HCT116 (cell line): Measurements from ENCODE around the gene SDC3.

ENCODE experiments used
- CTCF ChIP-seq, 3 experiments: fragments of 200-600 bp in 1 of 3; sonication (generic) in 1 of 3; IDR thresholded peaks in 2 of 3; conservative IDR thresholded peaks in 1 of 3; 2 replicates each; pipeline ENCODE4 v1.5.1; 2012 to 2017; ENCODE audit warnings: low read depth in 2 of 3, low read length in 2 of 3, antibody characterized with exemption in 1 of 3, borderline replicate concordance in 1 of 3, control low read depth in 1 of 3, mild to moderate bottlenecking in 1 of 3, mixed read lengths in 1 of 3, mixed run types in 1 of 3, moderate library complexity in 1 of 3; ENCODE audit not compliant: insufficient read depth in 1 of 3
- EZH2 ChIP-seq: fragments of 200-600 bp; sonication (generic); IDR thresholded peaks from 2 replicates; pipeline ENCODE4 v1.6.1; 2017; ENCODE audit warnings: antibody characterized with exemption, mixed run types
- JUND ChIP-seq: IDR thresholded peaks from 2 replicates; pipeline ENCODE4 v1.6.1; 2012
- POLR2A ChIP-seq: IDR thresholded peaks from 2 replicates; pipeline ENCODE4 v1.7.0; 2011; ENCODE audit warnings: borderline replicate concordance; ENCODE audit not compliant: insufficient read depth, insufficient read length; ENCODE audit errors: extremely low read depth
- POLR2AphosphoS5 ChIP-seq: IDR thresholded peaks from 2 replicates; pipeline ENCODE4 v1.6.1; 2011; ENCODE audit warnings: mild to moderate bottlenecking, low read depth, low read length, moderate library complexity
- ZNF274 ChIP-seq: fragments of 200-500 bp; sonication (Bioruptor generic); IDR thresholded peaks from 2 replicates; pipeline ENCODE4 v1.6.1; 2014; ENCODE audit warnings: mild to moderate bottlenecking, low read depth, low read length, inconsistent platforms

- TF ChIP-seq EZH2 (no peak), POLR2AphosphoS5 (no peak), CTCF (IDR thresholded peaks at IDR 0.05 in 2 of 3, conservative IDR thresholded peaks at IDR 0.05 in 1 of 3; ENCODE audit: borderline replicate concordance in 1 of 3, insufficient read depth in 1 of 3, low read depth in 2 of 3, low read length in 2 of 3) (no peak), JUND (no peak), ZNF274 (no peak), POLR2A (no peak)
These were observed 52.2 kb downstream of the SDC3 start for GRCh38 chr1:30856260-30856790.
